Activated naive CD4-positive, alpha-beta T cell treated with anti-CD3 and anti-CD28 coated beads, Interleukin-2, amount 50 U/mL, for 24 hours (primary cell): ENCODE results near the gene DUS4L.

Experiments
- H3K27ac Mint-ChIP-seq: one replicate; pipeline ENCODE4 v1.8.0; 2021; ENCODE audit warnings: mild to moderate bottlenecking, mixed read lengths
- H3K27me3 Mint-ChIP-seq: one replicate; pipeline ENCODE4 v1.8.0; 2021; ENCODE audit warnings: mixed read lengths
- H3K36me3 Mint-ChIP-seq: one replicate; pipeline ENCODE4 v1.8.0; 2021; ENCODE audit warnings: mixed read lengths
- H3K4me1 Mint-ChIP-seq: one replicate; pipeline ENCODE4 v1.8.0; 2021; ENCODE audit warnings: mixed read lengths
- H3K4me3 Mint-ChIP-seq: one replicate; pipeline ENCODE4 v1.8.0; 2021; ENCODE audit warnings: mild to moderate bottlenecking, mixed read lengths
- H3K9me3 Mint-ChIP-seq: one replicate; pipeline ENCODE4 v1.8.0; 2021; ENCODE audit warnings: mixed read lengths

DUS4L gene

GRCh38 chr7:107596881-107597581, 33.3 kb downstream of the DUS4L start:
- Mint-ChIP-seq H3K27me3 (no peaks in the 10 kb centered on the region), H3K27ac (no peak overlapping the region), H3K36me3 (peaks cover 12% of the 10 kb centered on the region), H3K4me1 (no peaks in the 10 kb centered on the region), H3K4me3 (no peak overlapping the region), H3K9me3 (no peaks in the 10 kb centered on the region)

- no peaks in the 10 kb centered on the region for H3K9me3 Mint-ChIP-seq
- no peak overlapping the region for H3K27ac Mint-ChIP-seq
- H3K4me1 Mint-ChIP-seq: no peaks in the 10 kb centered on the region
- no peaks in the 10 kb centered on the region for H3K27me3 Mint-ChIP-seq
- H3K4me3 Mint-ChIP-seq: no peak overlapping the region
- peaks cover 12% of the 10 kb centered on the region for H3K36me3 Mint-ChIP-seq
Observed at GRCh38 chr7:107597582-107597916, 33.8 kb downstream of the DUS4L start.

- no peaks in the 10 kb centered on the region for H3K27me3 Mint-ChIP-seq
- H3K9me3 Mint-ChIP-seq: no peaks in the 10 kb centered on the region
- peaks cover 12% of the 10 kb centered on the region for H3K36me3 Mint-ChIP-seq
- no peaks in the 10 kb centered on the region for H3K4me1 Mint-ChIP-seq
- no peak overlapping the region for H3K27ac Mint-ChIP-seq
- no peak overlapping the region for H3K4me3 Mint-ChIP-seq
Observed at GRCh38 chr7:107597953-107598352, 34.2 kb downstream of the DUS4L start.

- no peak overlapping the region for H3K27ac Mint-ChIP-seq
- peaks cover 9% of the 10 kb centered on the region for H3K36me3 Mint-ChIP-seq
- no peaks in the 10 kb centered on the region for H3K27me3 Mint-ChIP-seq
- no peaks in the 10 kb centered on the region for H3K4me1 Mint-ChIP-seq
- no peak overlapping the region for H3K4me3 Mint-ChIP-seq
- H3K9me3 Mint-ChIP-seq: no peaks in the 10 kb centered on the region
Observed at GRCh38 chr7:107599262-107599661, 35.5 kb downstream of the DUS4L start.

GRCh38 chr7:107600816-107601215, 37.0 kb downstream of the DUS4L start:
- Mint-ChIP-seq H3K27me3 (no peaks in the 10 kb centered on the region), H3K4me3 (no peak overlapping the region), H3K4me1 (no peaks in the 10 kb centered on the region)

GRCh38 chr7:107605218-107605815, 41.5 kb downstream of the DUS4L start:
- Mint-ChIP-seq H3K27me3 (no peaks in the 10 kb centered on the region), H3K4me3 (no peak overlapping the region), H3K36me3 (peaks cover 10% of the 10 kb centered on the region), H3K9me3 (no peaks in the 10 kb centered on the region), H3K27ac (no peak overlapping the region), H3K4me1 (no peaks in the 10 kb centered on the region)

More at GRCh38 chr7:107600816-107601215, 37.0 kb downstream of the DUS4L start:
- no peak overlapping the region for H3K27ac Mint-ChIP-seq
- H3K9me3 Mint-ChIP-seq: no peaks in the 10 kb centered on the region
- peaks cover 10% of the 10 kb centered on the region for H3K36me3 Mint-ChIP-seq

- no peaks in the 10 kb centered on the region for H3K4me1 Mint-ChIP-seq
- no peaks in the 10 kb centered on the region for H3K27me3 Mint-ChIP-seq
- H3K4me3 Mint-ChIP-seq: no peak overlapping the region
- H3K9me3 Mint-ChIP-seq: no peaks in the 10 kb centered on the region
- no peak overlapping the region for H3K27ac Mint-ChIP-seq
- H3K36me3 Mint-ChIP-seq: peaks cover 10% of the 10 kb centered on the region
Observed at GRCh38 chr7:107606303-107606702, 42.5 kb downstream of the DUS4L start.

- no peaks in the 10 kb centered on the region for H3K27me3 Mint-ChIP-seq
- no peaks in the 10 kb centered on the region for H3K9me3 Mint-ChIP-seq
- no peak overlapping the region for H3K27ac Mint-ChIP-seq
- H3K4me1 Mint-ChIP-seq: no peaks in the 10 kb centered on the region
- H3K36me3 Mint-ChIP-seq: peaks cover 12% of the 10 kb centered on the region
- H3K4me3 Mint-ChIP-seq: no peak overlapping the region
Observed at GRCh38 chr7:107609811-107610261, 46.1 kb downstream of the DUS4L start.

- Mint-ChIP-seq H3K27me3 (no peaks in the 10 kb centered on the region), H3K36me3 (peaks cover 11% of the 10 kb centered on the region), H3K4me3 (no peak overlapping the region), H3K9me3 (no peaks in the 10 kb centered on the region), H3K27ac (no peak overlapping the region), H3K4me1 (no peaks in the 10 kb centered on the region)
Observed at GRCh38 chr7:107610323-107610722, 46.6 kb downstream of the DUS4L start.

GRCh38 chr7:107613439-107613838, 49.7 kb downstream of the DUS4L start:
- Mint-ChIP-seq H3K36me3 (peaks cover 12% of the 10 kb centered on the region), H3K27me3 (no peaks in the 10 kb centered on the region), H3K9me3 (no peaks in the 10 kb centered on the region), H3K4me3 (no peak overlapping the region), H3K4me1 (no peaks in the 10 kb centered on the region), H3K27ac (no peak overlapping the region)

- peaks cover 8% of the 10 kb centered on the region for H3K36me3 Mint-ChIP-seq
- no peaks in the 10 kb centered on the region for H3K27me3 Mint-ChIP-seq
- no peaks in the 10 kb centered on the region for H3K9me3 Mint-ChIP-seq
- H3K4me3 Mint-ChIP-seq: no peak overlapping the region
- no peaks in the 10 kb centered on the region for H3K4me1 Mint-ChIP-seq
- H3K27ac Mint-ChIP-seq: no peak overlapping the region
Observed at GRCh38 chr7:107613948-107614347, 50.2 kb downstream of the DUS4L start.

- no peaks in the 10 kb centered on the region for H3K9me3 Mint-ChIP-seq
- H3K27me3 Mint-ChIP-seq: no peaks in the 10 kb centered on the region
- H3K36me3 Mint-ChIP-seq: peaks cover 6% of the 10 kb centered on the region
- no peak overlapping the region for H3K27ac Mint-ChIP-seq
- no peaks in the 10 kb centered on the region for H3K4me1 Mint-ChIP-seq
- no peak overlapping the region for H3K4me3 Mint-ChIP-seq
Observed at GRCh38 chr7:107614425-107614824, 50.7 kb downstream of the DUS4L start.

- Mint-ChIP-seq H3K4me3 (no peak overlapping the region), H3K36me3 (peaks cover 6% of the 10 kb centered on the region), H3K9me3 (no peaks in the 10 kb centered on the region), H3K4me1 (no peaks in the 10 kb centered on the region), H3K27me3 (no peaks in the 10 kb centered on the region), H3K27ac (no peak overlapping the region)
Observed at GRCh38 chr7:107615910-107616680, 52.3 kb downstream of the DUS4L start.

GRCh38 chr7:107622429-107622828, 58.7 kb downstream of the DUS4L start:
- Mint-ChIP-seq H3K4me3 (no peak overlapping the region), H3K27me3 (no peaks in the 10 kb centered on the region), H3K36me3 (no peaks in the 10 kb centered on the region), H3K4me1 (no peaks in the 10 kb centered on the region), H3K9me3 (peaks cover 5% of the 10 kb centered on the region), H3K27ac (no peak overlapping the region)

GRCh38 chr7:107622894-107623293, 59.1 kb downstream of the DUS4L start:
- Mint-ChIP-seq H3K4me3 (no peak overlapping the region), H3K27ac (no peak overlapping the region), H3K36me3 (peaks cover 2% of the 10 kb centered on the region)

GRCh38 chr7:107627002-107627401, 63.2 kb downstream of the DUS4L start:
- peaks cover 5% of the 10 kb centered on the region for H3K9me3 Mint-ChIP-seq
- H3K27ac Mint-ChIP-seq: no peak overlapping the region
- no peak overlapping the region for H3K4me3 Mint-ChIP-seq
- no peaks in the 10 kb centered on the region for H3K4me1 Mint-ChIP-seq
- peaks cover 4% of the 10 kb centered on the region for H3K36me3 Mint-ChIP-seq
- no peaks in the 10 kb centered on the region for H3K27me3 Mint-ChIP-seq

More at GRCh38 chr7:107622894-107623293, 59.1 kb downstream of the DUS4L start:
- Mint-ChIP-seq H3K9me3 (peaks cover 5% of the 10 kb centered on the region), H3K27me3 (no peaks in the 10 kb centered on the region), H3K4me1 (no peaks in the 10 kb centered on the region)
